DOHH2 (cell line): ENCODE data around the gene VPS29.

Source experiments
- CTCF ChIP-seq: fragments of 200-600 bp; sonication (generic); IDR thresholded peaks from one replicate; pipeline ENCODE4 v1.5.1; 2014; ENCODE audit warnings: antibody characterized with exemption, mild to moderate bottlenecking, low read depth, low read length; ENCODE audit not compliant: poor library complexity, severe bottlenecking
- EZH2phosphoT487 ChIP-seq: fragments of 200-600 bp; sonication (generic); IDR thresholded peaks from 2 replicates; pipeline ENCODE4 v1.6.1; 2017; ENCODE audit warnings: borderline replicate concordance, mild to moderate bottlenecking, antibody characterized with exemption, low read length, moderate library complexity, mixed read lengths

- TF ChIP-seq CTCF (no peak), EZH2phosphoT487 (no peak)
Observed at GRCh38 chr12:110513842-110514241, 11.9 kb upstream of the VPS29 start.
